Left renal cortex interstitium (tissue), 4 donors: ENCODE measurements around the gene TRMT61A. TPM values are rescaled to one million over a fixed set of nuclear protein-coding genes. Genes with fewer than 3 reads are reported as not detected.
"Not testable (repeated sequence)": the region's sequence is repeated elsewhere in the genome, so short reads cannot be mapped to it uniquely, and the experiment has no call there.

Experiments
- DNase-seq, 4 donors: peaks; one replicate each; pipeline ENCODE4 v3.0.0-alpha.2; 2013; ENCODE audit warnings: low read depth in 4 of 4, low spot score in 2 of 4, missing footprints in 1 of 4
- polyA plus RNA-seq, 4 donors: library from polyadenylated mRNA; unstranded; fragments of 120-200 nt; gene quantifications; one replicate each; pipeline ENCODE4 v1.2.1, GENCODE V29; 2013; ENCODE audit not compliant: insufficient read length in 4 of 4

TRMT61A gene
- polyA plus RNA-seq, 4 donors, result 6.0 to 9.8 (median 8.8) TPM

DNA sequence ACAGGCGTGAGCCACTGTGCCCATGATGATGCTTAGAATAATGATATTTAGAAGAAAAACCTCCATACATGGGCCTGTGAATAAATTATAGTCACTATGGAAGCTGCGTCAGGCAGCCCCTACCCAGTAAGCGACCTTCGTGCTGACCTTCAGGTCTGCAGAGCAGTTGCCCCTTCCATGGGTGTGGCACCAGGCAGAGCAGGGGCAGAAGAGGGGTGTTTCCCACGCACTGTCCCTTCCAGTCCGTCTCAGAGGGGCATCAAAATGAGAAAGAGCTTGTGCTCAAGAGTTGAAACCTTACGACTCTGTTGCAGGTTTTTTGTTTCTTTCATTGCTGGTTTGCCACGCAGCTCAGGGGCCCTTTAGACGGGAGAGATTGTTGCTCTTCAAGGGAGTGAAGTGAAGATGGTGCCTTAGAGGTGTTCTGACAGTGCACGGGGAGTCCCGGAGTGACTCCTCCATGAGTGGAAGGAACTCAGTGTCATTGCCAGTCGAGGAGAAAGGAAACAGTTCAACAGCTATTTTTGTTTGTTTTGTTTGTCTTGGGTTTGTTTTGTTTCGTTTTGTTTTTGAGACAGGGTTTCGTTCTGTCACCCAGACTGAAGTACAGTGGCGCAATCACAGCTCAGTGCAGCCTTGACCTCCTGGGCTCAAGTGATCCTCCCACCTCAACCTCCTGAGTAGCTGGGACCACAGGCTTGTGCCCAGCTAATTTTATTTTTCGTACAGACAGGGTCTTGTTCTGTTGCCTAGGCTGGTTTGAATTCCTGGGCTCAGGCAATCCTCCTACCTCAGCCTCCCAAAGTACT lies 20.3 kb upstream of the TRMT61A start:
- no peak for DNase-seq

DNA sequence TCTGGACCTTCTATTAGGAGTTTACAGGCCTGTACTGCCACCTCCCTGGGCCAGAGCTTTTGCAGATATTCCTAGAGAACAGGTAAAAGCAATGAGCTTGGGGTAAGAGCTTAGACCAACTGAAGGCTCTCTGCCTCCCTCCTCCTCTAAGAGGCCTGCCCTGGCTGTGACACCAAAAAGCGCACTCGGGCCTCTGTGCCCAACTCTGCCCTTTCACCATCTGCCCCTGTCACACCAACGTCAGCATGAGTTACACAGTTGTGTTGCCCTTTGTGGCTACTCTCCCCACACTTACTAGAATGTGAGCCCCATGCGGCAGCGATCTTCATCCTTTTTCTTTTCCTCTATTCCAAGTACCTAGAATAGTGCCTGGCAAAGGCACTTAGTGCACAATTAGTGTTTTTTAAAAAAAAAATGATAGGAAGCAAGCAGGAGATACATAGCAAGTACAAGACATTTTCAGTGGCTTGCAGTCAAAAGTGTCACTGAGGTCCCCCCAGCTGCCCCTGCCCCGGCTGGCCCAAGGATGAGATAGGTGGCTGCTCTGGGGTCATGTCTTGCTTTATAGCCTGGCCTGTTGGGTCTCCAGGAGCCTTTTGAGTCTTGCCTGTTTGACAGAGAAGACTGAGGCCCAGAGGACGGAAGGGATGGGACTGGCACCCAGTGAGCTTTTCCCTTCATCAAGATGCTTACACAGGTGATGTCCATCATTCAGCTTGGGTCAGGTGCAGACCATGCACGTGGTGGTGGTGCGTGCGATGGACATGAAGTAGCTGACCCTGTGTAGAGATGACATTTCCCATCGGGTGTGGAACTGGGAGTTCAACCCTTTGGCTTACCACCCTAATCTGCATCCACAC lies 18.9 kb upstream of the TRMT61A start:
- DNase-seq, result no peak

DNA sequence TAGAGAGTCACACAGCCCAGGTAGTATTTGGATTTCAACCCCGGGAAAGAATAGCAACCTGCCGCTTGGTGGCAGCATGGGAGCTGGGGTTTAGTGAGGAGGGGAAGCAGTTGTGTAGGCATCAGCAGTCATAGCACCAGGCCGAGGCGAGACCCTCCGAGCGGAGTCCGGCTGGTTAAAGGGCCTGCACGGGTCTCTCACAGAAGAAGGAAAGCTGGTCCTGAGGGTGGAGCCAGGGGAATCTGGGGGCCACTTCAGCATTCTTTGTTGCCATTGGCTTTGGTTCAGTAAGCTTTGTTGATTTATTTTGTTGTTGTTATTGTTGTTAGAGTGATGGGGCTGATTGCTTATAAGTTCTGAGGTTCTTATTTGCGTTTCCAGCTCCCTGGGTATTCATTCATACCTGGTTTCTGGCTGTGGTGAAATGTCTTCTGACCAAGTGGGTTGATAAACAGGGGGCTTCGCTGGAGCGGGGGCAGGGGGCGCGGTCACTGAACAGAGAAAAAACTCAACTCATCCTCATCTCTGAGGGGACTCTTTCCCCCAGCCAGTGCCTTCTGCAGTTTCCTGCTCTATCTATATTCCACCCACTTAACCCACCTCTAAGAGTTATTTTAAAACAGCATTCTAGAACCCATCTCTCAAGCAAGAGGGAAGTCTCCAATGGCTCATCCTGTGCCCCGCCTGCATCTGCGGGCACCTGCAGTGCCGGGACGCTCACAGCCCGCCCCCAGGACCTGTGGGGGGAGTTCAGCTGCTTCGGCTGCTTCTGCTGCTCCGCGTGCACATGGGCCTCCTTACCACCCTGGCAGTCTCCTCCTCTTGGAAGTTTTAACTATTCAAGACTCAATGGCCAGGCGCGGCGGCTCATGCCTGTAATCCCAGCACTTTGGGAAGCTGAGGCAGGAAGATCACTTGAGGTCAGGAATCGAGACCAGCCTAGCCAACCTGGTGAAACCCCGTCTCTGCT lies 18.0 kb upstream of the TRMT61A start:
- DNase-seq, result no peak

DNA sequence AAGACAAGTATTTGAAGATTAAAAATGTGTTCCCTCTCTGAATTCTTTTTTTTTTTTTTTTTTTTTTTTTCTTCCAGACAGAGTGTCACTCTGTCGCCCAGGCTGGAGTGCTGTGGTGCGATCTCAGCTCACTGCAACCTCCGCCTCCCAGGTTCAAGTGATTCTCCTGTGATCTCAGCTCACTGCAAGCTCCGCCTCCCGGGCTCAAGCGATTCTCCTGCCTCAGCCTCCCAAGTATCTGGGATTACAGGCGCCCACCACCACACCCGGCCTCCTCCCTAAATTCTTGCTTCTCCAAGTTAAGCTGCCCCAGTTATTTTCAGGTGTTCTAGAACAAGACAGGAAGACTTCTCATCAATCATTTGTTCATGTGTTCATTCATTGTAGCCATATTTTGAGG lies 16.8 kb upstream of the TRMT61A start:
- not testable (repeated sequence) for DNase-seq

DNA sequence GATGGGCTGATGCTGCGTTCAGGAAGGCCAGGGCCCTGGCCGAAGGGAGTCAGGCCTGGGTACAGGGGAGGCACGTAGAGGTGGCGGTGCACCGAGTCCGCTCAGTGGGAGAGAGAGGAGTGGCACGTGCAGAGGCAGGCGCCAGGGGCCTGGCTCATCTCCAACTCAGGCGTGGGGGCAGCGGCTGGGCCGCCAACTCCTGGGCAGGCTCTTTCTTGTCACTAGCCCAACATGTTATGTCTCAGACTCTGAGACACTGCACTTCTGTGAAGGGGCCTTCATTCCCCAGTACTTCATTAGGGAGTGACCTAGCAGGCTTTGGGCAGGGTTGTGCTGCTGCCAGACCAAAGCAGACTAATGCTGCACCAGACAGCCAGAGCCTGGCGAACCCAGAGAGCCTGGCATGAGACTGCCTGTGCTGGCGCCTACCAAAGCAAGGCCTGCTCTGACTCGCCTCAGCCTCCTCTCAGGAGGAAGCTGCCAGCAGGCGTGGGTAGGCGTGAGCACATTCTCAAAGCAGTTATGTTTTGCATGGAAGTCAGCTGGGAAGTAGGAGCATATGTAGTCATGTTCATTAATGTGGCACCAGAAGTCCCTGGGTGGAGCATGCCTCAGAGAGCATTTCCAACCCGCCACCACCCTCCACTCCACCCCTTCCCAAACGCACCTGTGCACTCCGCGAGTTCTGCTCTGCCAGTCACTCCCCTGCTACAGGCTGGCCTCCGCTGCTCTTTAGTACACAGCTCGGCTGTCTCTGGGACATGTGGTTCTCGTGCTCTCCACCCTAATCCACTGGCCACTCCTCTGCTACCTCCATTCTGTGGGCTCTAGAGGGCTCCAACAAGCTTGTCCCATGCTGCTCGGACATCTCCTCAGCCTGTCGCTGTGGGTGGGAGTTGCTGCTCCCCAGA lies 16.0 kb upstream of the TRMT61A start:
- DNase-seq, result no peak

DNA sequence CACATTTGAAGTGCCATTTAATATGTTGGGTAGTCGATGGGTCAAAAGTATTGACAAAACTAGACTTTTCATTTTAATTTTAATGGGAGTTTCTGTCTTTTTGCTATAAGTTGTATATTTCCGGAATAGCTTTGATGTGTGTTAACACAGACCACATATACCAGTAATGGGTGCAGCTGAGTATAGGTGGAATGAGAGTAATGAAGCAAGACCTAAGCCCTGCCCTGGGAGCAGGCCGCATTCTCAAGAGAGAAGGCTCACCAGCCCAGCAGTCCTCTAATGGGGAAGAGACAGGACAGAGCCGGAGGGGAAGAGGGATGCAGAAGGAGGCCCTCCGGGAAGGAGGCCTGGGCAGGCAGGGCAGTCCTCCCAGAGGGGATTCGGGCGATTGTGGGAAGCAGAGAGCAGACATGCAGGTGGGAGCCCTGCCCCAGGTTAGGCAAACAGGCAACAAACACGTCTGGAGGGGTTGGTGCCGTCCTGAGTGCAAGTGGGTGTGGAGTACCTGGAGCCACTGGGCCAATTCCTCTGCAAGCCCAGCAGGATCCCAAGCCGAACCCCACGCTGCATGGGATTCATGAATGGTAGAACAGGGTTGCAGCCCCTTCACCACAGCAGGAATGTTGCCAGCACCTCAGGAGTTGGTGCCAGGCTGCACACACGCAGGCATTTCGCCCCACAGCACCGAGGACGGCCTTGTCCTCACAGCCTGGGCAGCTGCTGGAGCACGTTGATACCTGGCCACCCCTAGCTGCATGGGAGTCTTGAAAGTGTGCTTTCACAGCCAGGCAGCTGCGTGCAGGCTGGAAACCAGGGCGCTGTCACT lies 14.2 kb upstream of the TRMT61A start:
- DNase-seq, result no peak

DNA sequence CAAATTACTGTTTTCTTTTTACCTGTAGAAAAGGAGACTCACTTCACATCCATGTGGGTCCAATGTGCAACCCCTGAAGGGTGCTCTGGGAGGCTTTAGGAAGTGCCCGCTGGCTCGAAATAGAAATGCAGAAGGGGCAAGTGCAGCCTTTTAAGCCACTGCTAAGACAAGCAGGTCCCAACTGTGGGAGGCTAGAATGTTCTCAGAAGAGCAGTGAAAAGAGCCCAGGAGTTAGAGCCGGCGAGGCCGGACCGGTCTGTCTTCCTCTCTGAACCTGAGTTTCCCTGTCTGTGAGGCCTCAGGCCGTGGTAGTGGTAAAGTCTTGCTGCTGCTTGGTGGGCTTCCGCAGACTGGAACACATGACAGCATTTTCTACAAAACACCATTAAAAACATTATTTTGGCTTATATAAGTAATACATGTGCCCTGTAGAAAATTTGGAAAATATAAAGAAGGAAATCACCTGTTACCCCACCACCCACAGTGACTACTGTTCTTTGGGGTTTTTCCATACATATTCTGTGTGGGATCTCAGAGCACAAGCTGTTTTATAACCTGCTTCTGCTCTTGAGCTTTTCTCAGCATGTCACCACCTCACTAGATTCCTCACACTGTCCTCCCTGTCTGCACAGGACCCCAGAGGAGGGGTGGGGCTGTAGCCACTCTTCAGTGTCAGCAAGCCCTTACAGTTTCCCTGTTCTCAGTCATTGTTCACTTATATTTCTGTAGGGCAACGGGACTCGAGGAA lies 12.4 kb upstream of the TRMT61A start:
- DNase-seq, result no peak

DNA sequence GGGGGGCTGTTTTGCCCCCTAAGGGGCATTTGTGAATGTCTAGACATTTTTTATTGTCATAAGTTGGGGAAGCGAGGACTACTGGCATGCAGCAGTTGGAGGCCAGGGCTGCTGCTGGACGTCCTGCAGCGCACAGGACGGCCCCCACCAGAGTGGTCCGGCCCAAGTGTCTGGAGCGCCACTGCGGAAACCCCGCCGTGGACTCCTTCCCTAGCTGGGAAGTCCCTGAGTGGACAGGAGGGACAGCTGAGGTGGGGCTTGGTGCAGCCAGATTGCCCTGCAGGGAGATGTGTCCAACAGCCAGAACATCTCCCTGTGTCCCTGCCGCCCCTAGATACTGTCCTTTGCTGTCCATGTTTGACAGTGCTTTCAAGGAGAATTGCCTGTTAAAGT lies 11.8 kb upstream of the TRMT61A start:
- DNase-seq, result no peak

DNA sequence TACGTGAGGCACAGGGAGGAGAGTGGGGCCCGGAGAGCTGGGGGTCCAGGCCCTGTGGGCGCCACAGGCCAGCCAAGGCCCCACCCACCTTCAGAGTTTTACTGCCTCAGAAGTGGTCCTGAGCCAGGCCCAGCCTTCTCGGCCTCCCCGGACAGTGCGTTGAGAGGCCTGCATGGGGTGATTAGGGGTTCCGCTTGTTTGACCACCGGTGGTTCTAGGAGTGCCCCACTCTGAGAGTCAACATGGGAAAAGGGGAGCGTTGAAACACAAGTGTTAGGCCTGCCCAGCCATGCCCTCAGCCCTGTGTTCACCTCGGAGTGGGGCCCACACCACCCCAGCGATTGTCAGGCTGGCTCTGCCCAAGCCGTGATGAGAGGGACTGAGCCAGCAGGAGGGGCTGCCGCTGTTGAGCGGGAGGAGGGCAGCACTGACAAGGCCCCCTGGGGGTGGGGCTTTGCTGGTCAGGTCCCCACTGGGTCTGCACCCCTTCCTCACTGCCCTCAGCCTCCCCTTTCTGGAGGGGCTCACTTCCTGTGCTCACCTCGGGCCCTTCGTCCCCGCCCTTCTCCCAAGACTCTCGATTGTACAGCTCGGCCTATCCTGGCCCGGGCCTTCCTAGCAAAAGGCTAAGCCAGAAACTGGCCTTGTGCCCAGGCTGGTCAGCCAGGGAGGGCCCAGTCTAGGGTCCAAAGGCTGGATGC lies 11.1 kb upstream of the TRMT61A start:
- DNase-seq, result no peak

DNA sequence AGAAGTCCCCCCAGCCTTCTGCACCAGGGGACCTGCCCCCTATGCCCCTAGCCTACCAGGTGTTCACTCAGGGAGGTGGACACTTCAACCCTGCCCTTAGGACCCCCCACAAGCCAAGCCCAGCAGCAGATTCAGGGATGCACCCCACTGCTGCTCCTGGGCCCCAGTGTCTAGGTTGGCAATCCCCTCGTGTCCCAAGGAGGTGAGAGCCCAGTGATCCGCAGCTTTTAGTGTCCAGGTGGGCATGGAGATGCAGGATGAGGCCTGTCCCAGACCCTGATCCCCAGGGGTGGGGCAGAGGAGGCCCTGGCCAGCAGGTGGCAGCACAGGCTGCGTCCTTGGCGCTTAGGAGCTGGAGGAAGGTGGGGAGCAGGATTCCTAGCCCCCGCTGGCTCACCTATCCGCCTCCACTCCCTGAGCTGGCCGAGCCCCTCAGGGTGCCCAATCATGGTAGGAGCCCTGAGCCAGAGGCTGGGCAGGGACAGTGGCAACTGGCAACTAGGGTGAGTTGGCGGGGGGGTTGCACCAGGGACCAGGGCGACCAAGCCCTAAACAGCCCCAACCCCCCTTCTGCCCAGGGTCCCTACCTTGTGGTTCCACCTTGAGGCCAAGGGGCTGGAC lies 10.5 kb upstream of the TRMT61A start:
- no peak for DNase-seq

DNA sequence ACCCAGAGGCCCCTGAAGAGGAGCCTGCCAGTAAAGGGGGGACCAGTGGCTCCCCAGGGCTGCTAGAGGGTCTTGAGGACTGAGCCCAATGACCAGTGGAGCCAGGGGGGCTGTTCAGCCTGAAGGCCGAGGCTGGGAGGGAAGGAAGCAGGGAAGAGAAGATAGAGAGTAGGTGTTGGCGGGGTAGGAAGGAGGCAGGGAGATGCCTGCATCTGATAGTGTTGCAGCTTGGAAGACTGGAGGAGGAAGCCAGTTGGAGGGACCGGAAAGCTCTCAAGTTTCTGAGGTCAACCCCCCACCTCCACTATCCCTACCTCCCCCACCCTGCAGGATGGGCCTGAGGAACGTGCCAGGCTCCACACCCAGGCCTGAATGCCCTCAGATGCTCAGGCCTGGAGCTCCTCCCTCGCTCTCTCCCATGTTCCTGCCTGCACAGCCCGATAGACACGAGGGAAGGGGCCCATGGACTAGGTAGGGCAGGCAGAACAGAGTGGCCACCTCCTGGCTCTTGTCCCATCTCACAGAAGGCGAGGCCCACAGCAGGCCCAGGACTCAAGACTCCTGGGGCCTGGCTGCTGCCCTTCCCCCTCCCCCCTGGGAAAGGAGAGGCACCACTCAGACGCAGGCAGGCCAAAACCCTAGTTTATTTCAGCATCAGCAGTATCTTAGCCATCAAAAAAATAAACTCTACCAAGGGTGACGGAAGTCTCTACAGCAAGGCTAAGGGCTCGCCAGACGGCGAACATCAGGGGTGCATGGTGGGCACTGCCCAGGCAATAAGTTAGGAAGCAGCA lies 9.8 kb upstream of the TRMT61A start:
- DNase-seq, result no peak

DNA sequence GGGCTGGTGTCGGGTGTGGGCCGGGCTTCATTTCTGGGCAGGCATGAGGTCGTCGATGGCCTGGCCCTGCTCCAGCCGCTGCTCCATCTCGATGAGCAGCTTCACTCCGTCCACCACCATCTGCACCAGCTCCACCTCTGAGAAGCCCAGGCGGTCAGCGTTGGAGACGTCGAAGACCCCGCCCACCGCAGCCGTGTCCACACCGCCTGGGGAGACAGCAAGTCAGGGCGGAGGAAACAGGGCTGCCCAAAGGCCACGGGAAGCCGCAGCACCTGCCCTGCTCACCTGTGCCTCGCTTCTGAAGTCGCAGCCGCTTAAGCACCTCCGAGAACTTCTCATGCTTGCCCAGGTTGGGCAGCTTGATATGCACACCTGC lies 9.2 kb upstream of the TRMT61A start:
- no peak for DNase-seq

DNA sequence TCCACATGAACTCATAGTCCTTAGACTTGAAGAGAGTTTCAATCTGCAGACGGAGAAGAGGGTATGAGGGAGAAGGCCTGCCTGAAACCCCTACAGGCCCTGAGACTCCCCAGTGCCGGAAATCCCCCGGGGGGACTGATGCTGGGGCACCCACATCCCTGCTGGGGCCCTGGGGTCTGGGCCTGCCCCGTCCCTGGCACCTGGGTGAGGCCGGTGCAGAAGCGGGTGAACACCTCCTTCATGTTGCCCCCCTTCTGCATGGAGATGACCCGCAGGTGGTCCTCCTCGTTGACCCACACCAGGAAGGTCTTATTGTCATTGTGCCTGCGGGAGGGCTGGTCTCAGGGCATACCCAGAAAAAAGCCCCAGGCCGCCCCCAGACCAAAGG lies 8.7 kb upstream of the TRMT61A start:
- no peak for DNase-seq

DNA sequence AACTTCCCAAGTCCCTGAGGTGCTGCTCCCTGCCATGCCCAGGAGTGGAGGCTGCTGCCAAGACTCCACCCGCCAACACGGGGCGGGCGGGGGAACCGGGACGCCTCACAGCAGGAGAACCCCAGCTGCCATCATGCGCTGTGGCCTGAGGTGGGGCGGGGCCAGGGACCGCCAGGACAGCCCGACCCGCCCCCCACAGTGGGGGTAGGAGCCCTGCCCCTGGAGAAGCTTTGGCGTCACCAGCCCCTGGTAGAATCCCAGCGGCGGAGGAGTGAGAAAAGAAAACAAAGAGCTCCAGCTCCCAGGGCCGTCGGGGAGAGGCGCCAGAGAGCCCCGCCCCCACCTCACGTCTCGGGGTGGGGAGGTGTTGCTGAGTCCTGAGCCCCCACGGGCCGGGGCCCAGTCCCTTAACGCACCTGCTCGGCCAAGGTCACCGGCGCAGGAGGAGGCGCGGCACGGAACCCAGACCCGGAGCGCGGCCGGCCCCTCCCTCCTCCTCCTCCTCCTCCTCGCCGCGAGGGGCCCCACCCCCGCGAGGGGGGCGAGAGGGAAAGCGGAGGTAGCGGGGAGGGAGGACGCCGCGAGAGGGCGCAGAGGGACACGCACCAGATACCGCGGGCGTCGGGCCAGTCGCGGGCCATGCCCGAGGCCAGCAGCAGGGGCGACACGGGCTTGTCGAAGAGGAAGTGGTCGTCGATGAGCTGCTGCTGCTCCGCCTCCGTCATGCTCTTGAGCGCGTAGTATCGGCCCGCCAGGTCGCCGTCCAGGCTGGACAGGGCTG lies 8.1 kb upstream of the TRMT61A start:
- DNase-seq, result no peak

DNA sequence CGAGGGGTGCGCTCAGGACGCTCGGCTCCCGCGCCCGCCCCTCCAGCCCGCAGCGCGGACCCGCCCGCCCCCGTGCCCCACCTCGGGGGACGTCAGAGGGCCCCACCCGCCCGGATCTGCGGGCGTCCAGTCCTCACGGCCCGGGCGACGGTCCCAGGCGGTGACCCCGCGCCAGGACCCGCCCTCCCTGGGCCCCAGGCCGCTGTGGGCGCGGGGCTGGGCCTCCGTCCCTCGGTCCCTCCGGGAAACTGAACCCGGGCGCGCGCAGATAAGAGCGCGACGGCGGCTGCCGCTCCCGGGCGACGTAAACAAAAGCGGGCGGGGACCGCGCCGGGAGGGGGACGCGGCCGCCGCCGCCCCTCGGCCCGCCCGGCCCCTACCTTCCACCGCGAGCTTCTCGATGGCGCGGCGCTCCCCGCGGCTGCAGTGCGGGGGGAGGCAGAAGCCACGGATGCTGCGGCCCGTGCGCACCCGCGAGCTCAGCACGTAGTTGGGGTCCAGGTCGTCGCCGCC lies 7.5 kb upstream of the TRMT61A start:
- no peak for DNase-seq
